Glutamatergic neuron (in vitro differentiated cells): ENCODE results near the gene MBD4. TPM values are rescaled to one million over a fixed set of nuclear protein-coding genes. Genes with fewer than 3 reads are reported as not detected.

ENCODE experiments used
- DNase-seq: peaks from one replicate; pipeline ENCODE4 v3.0.0; 2022
- H3K27ac Mint-ChIP-seq: one replicate; pipeline ENCODE4 v1.8.0; 2020; ENCODE audit warnings: mild to moderate bottlenecking, mixed read lengths, inconsistent platforms; ENCODE audit not compliant: unreplicated experiment
- H3K27me3 Mint-ChIP-seq: one replicate; pipeline ENCODE4 v1.8.0; 2020; ENCODE audit warnings: mild to moderate bottlenecking, moderate library complexity, mixed read lengths, inconsistent platforms; ENCODE audit not compliant: unreplicated experiment
- H3K36me3 Mint-ChIP-seq: one replicate; pipeline ENCODE4 v1.8.0; 2020; ENCODE audit warnings: mild to moderate bottlenecking, mixed read lengths, inconsistent platforms; ENCODE audit not compliant: unreplicated experiment
- H3K4me1 Mint-ChIP-seq: one replicate; pipeline ENCODE4 v1.8.0; 2020; ENCODE audit warnings: mild to moderate bottlenecking, low read depth, mixed read lengths, inconsistent platforms; ENCODE audit not compliant: unreplicated experiment
- H3K4me3 Mint-ChIP-seq: one replicate; pipeline ENCODE4 v1.8.0; 2020; ENCODE audit warnings: mild to moderate bottlenecking, mixed read lengths, inconsistent platforms; ENCODE audit not compliant: unreplicated experiment
- H3K9me3 Mint-ChIP-seq: one replicate; pipeline ENCODE4 v1.8.0; 2020; ENCODE audit warnings: mild to moderate bottlenecking, moderate library complexity, mixed read lengths, inconsistent platforms; ENCODE audit not compliant: unreplicated experiment
- CTCF ChIP-seq: fragments of 200-600 bp; sonication (generic); IDR thresholded peaks from one replicate; pipeline ENCODE4 v1.5.0; 2021; ENCODE audit not compliant: partially characterized antibody, unreplicated experiment
- total RNA-seq: library from RNA; stranded (reverse); fragmentation: NEBNext Ultra II Directional; extraction: Animal tissue kit (Norgen Biotek cat#: 25700); gene quantifications from one replicate; pipeline ENCODE4 v1.2.1, GENCODE V29; 2021; ENCODE audit not compliant: unreplicated experiment

Gene MBD4
- total RNA-seq, 1 donor from 2014 or later, result 21.3 TPM

- no peak for TF ChIP-seq CTCF
- DNase-seq, result no peak
- Mint-ChIP-seq H3K27me3 (no peaks in the 10 kb centered on the region), H3K9me3 (no peaks in the 10 kb centered on the region), H3K4me1 (peaks cover under 1% of the 10 kb centered on the region), H3K36me3 (no peaks in the 10 kb centered on the region), H3K4me3 (no peak overlapping the region), H3K27ac (no peak overlapping the region)
These were observed 22.7 kb upstream of the MBD4 start for GRCh38 chr3:129462361-129462968.

- Mint-ChIP-seq H3K27ac (peak overlapping the region; percentile 50), H3K4me1 (peaks cover 4% of the 10 kb centered on the region), H3K27me3 (no peaks in the 10 kb centered on the region), H3K9me3 (no peaks in the 10 kb centered on the region), H3K4me3 (no peak overlapping the region), H3K36me3 (no peaks in the 10 kb centered on the region)
- DNase-seq, result no peak
- no peak for TF ChIP-seq CTCF
These were observed 21.9 kb upstream of the MBD4 start for GRCh38 chr3:129461461-129462146.

GRCh38 chr3:129461022-129461421, 21.3 kb upstream of the MBD4 start:
- TF ChIP-seq CTCF, result no peak
- H3K9me3 Mint-ChIP-seq, result no peaks in the 10 kb centered on the region
- peaks cover 4% of the 10 kb centered on the region for H3K4me1 Mint-ChIP-seq
- H3K27ac Mint-ChIP-seq, result no peak overlapping the region
- DNase-seq, result no peak
- no peak overlapping the region for H3K4me3 Mint-ChIP-seq
- no peaks in the 10 kb centered on the region for H3K36me3 Mint-ChIP-seq
- no peaks in the 10 kb centered on the region for H3K27me3 Mint-ChIP-seq

- H3K27me3 Mint-ChIP-seq, result no peaks in the 10 kb centered on the region
- H3K4me1 Mint-ChIP-seq, result peaks cover 4% of the 10 kb centered on the region
- H3K4me3 Mint-ChIP-seq, result no peak overlapping the region
- H3K9me3 Mint-ChIP-seq, result no peaks in the 10 kb centered on the region
- no peaks in the 10 kb centered on the region for H3K36me3 Mint-ChIP-seq
- no peak for TF ChIP-seq CTCF
- no peak overlapping the region for H3K27ac Mint-ChIP-seq
- DNase-seq, result no peak
These were observed 20.8 kb upstream of the MBD4 start for GRCh38 chr3:129460572-129460971.

- no peak for TF ChIP-seq CTCF
- Mint-ChIP-seq H3K36me3 (no peaks in the 10 kb centered on the region), H3K4me3 (no peak overlapping the region), H3K27ac (no peak overlapping the region), H3K4me1 (peaks cover 4% of the 10 kb centered on the region), H3K9me3 (no peaks in the 10 kb centered on the region), H3K27me3 (no peaks in the 10 kb centered on the region)
- DNase-seq, result no peak
These were observed 20.4 kb upstream of the MBD4 start for GRCh38 chr3:129460155-129460554.
